HCT116 (cell line): ENCODE data around the gene MTA1. TPM values are rescaled to one million over a fixed set of nuclear protein-coding genes. Genes with fewer than 3 reads are reported as not detected.

ENCODE experiments used
- ATAC-seq: fragments of 200-7000 bp; cut with Tn5 transposase; 2 replicates; pipeline ENCODE4 v1.9.1; 2020; ENCODE audit warnings: mild to moderate bottlenecking, moderate library complexity
- BruUV-seq: library from RNA; stranded (reverse); fragments of 400-500 nt; replicated peaks from 2 replicates; lab custom pipeline; 2021; lab: Mats Ljungman, UMichigan
- CTCF ChIA-PET: fragments of 300-600 bp; sonication (Branson Sonifier 250); formaldehyde crosslinking; loops from one replicate; lab custom pipeline; 2021; ENCODE audit warnings: antibody characterized with exemption; lab: Charles Lee
- POLR2A ChIA-PET: fragments of 300-600, 350-600 bp; sonication (Branson Sonifier 250); formaldehyde crosslinking; loops from one replicate; lab custom pipeline; 2021; ENCODE audit warnings: antibody characterized with exemption; lab: Charles Lee
- RAD21 ChIA-PET, 2 experiments: fragments of 300-600 bp; sonication (Branson Sonifier 250); formaldehyde crosslinking; loops; one replicate each; lab custom pipeline; 2023; ENCODE audit warnings: low total read pairs in 2 of 2; ENCODE audit not compliant: uncharacterized antibody in 2 of 2, unreplicated experiment in 2 of 2, low non-redundant PET in 1 of 2; lab: Charles Lee
- DNase-seq: peaks from one replicate; pipeline ENCODE4 v3.0.0-alpha.2; 2010; ENCODE audit warnings: low read depth, low spot score
- H2AFZ ChIP-seq: fragments of 200-600 bp; shearing (Covaris generic), sonication (generic); 2 replicates; pipeline ENCODE4 v1.6.1; 2017; ENCODE audit warnings: low read depth, mixed run types, mixed read lengths, antibody characterized with exemption, low read length; ENCODE audit not compliant: poor library complexity, severe bottlenecking
- H3K27ac ChIP-seq: 2 replicates; pipeline ENCODE4 v1.5.1; 2012; ENCODE audit warnings: low read depth, low read length
- H3K27me3 ChIP-seq: fragments of 200-600 bp; sonication (generic); 2 replicates; pipeline ENCODE4 v1.6.1; 2016; ENCODE audit warnings: mixed run types, low read length, mixed read lengths; ENCODE audit not compliant: insufficient read depth
- H3K36me3 ChIP-seq, 2 experiments: fragments of 200-500 bp in 1 of 2; fragments of 200-600 bp in 1 of 2; sonication (Bioruptor generic) in 1 of 2; sonication (generic) in 1 of 2; 2 replicates each; pipeline versions ENCODE4 v1.5.1 to v1.6.1; 2014 to 2016; ENCODE audit warnings: low read length in 2 of 2, inconsistent platforms in 1 of 2, mixed read lengths in 1 of 2, mixed run types in 1 of 2; ENCODE audit not compliant: insufficient read depth in 2 of 2, control insufficient read depth in 1 of 2
- H3K4me1 ChIP-seq, 2 experiments: fragments of 200-600 bp in 1 of 2; sonication (generic) in 1 of 2; 2 replicates each; pipeline versions ENCODE4 v1.5.1 to v1.6.1; 2012 to 2017; ENCODE audit warnings: low read length in 2 of 2, inconsistent platforms in 1 of 2, mild to moderate bottlenecking in 1 of 2, mixed read lengths in 1 of 2, mixed run types in 1 of 2, moderate library complexity in 1 of 2; ENCODE audit not compliant: insufficient read depth in 2 of 2, control insufficient read depth in 1 of 2
- H3K4me2 ChIP-seq: fragments of 200-600 bp; sonication (generic); 2 replicates; pipeline ENCODE4 v1.6.1; 2017; ENCODE audit warnings: mixed run types, low read length, mixed read lengths
- H3K4me3 ChIP-seq, 2 experiments: fragments of 200-600 bp in 1 of 2; sonication (generic) in 1 of 2; replicated peaks in 1 of 2; 2 replicates each; pipeline ENCODE4 v1.5.1; 2011 to 2016; ENCODE audit warnings: low read length in 2 of 2, control low read depth in 1 of 2, low read depth in 1 of 2, mild to moderate bottlenecking in 1 of 2, mixed read lengths in 1 of 2, mixed run types in 1 of 2
- H3K79me2 ChIP-seq: fragments of 200-600 bp; sonication (generic); 2 replicates; pipeline ENCODE4 v1.6.1; 2017; ENCODE audit warnings: mild to moderate bottlenecking, mixed run types, low read length, moderate library complexity, mixed read lengths; ENCODE audit not compliant: insufficient read depth
- H3K9ac ChIP-seq: fragments of 200-600 bp; sonication (generic); 2 replicates; pipeline ENCODE4 v1.6.1; 2016; ENCODE audit warnings: low read length, mixed read lengths
- H3K9me2 ChIP-seq: fragments of 200-600 bp; sonication (generic), shearing (Covaris generic); 2 replicates; pipeline ENCODE4 v1.6.1; 2017; ENCODE audit warnings: mixed run types, mild to moderate bottlenecking, moderate library complexity; ENCODE audit not compliant: insufficient read depth
- H3K9me3 ChIP-seq, 2 experiments: fragments of 200-500 bp in 1 of 2; fragments of 200-600 bp in 1 of 2; sonication (Bioruptor generic) in 1 of 2; sonication (generic) in 1 of 2; 2 replicates each; pipeline ENCODE4 v1.6.1; 2014 to 2017; ENCODE audit warnings: low read length in 2 of 2, mixed read lengths in 2 of 2, inconsistent platforms in 1 of 2, low read depth in 1 of 2, mild to moderate bottlenecking in 1 of 2, mixed run types in 1 of 2, moderate library complexity in 1 of 2; ENCODE audit not compliant: control insufficient read depth in 1 of 2, insufficient read depth in 1 of 2
- H4K20me1 ChIP-seq: fragments of 200-600 bp; sonication (generic), shearing (Covaris generic); 2 replicates; pipeline ENCODE4 v1.6.1; 2017; ENCODE audit warnings: mixed run types, mild to moderate bottlenecking, moderate library complexity; ENCODE audit not compliant: insufficient read depth
- CBX3 ChIP-seq: IDR thresholded peaks from 2 replicates; pipeline ENCODE4 v1.6.1; 2012; ENCODE audit warnings: low read depth
- CEBPB ChIP-seq: IDR thresholded peaks from 2 replicates; pipeline ENCODE4 v1.6.1; 2012; ENCODE audit warnings: low read depth
- CTCF ChIP-seq, 3 experiments: fragments of 200-600 bp in 1 of 3; sonication (generic) in 1 of 3; IDR thresholded peaks in 2 of 3; conservative IDR thresholded peaks in 1 of 3; 2 replicates each; pipeline ENCODE4 v1.5.1; 2012 to 2017; ENCODE audit warnings: low read depth in 2 of 3, low read length in 2 of 3, antibody characterized with exemption in 1 of 3, borderline replicate concordance in 1 of 3, control low read depth in 1 of 3, mild to moderate bottlenecking in 1 of 3, mixed read lengths in 1 of 3, mixed run types in 1 of 3, moderate library complexity in 1 of 3; ENCODE audit not compliant: insufficient read depth in 1 of 3
- FOSL1 ChIP-seq: IDR thresholded peaks from 2 replicates; pipeline ENCODE4 v1.6.1; 2012; ENCODE audit warnings: low read depth
- MAX ChIP-seq: IDR thresholded peaks from 2 replicates; pipeline ENCODE4 v1.6.1; 2012
- POLR2AphosphoS5 ChIP-seq: IDR thresholded peaks from 2 replicates; pipeline ENCODE4 v1.6.1; 2011; ENCODE audit warnings: mild to moderate bottlenecking, low read depth, low read length, moderate library complexity
- SRF ChIP-seq: IDR thresholded peaks from 2 replicates; pipeline ENCODE4 v1.6.1; 2012; ENCODE audit warnings: low read depth
- YY1 ChIP-seq: IDR thresholded peaks from 2 replicates; pipeline ENCODE4 v1.6.1; 2011; ENCODE audit warnings: low read length, low read depth, moderate library complexity, mild to moderate bottlenecking; ENCODE audit not compliant: insufficient replicate concordance; ENCODE audit errors: extremely low read depth
- ZBTB33 ChIP-seq: IDR thresholded peaks from 2 replicates; pipeline ENCODE4 v1.6.1; 2011; ENCODE audit warnings: mild to moderate bottlenecking, low read length, moderate library complexity; ENCODE audit not compliant: insufficient replicate concordance; ENCODE audit errors: extremely low read depth
- intact Hi-C: fragments of 100-400 bp; cut with micrococcal nuclease; formaldehyde crosslinking; loops from 2 replicates; pipeline ENCODE4 v1.10.0; 2022
- total RNA-seq: library from RNA; stranded (reverse); gene quantifications from one replicate; pipeline ENCODE4 v1.2.1, GENCODE V29; 2021; ENCODE audit not compliant: unreplicated experiment

MTA1 gene
- total RNA-seq, 1 experiment from 2014 or later: 229 TPM

GRCh38 chr14:105471297-105471821, 51.7 kb downstream of the MTA1 start:
- Histone ChIP-seq H3K79me2 (no peaks in the 10 kb centered on the region), H3K9ac (no peak overlapping the region), H3K9me2 (no peaks in the 10 kb centered on the region), H3K4me3 (no peak overlapping the region), H3K27me3 (no peaks in the 10 kb centered on the region), H3K27ac (no peak overlapping the region), H4K20me1 (no peaks in the 10 kb centered on the region), H2AFZ (no peak overlapping the region), H3K9me3 (no peaks in the 10 kb centered on the region), H3K4me1 (peaks cover 17 to 27% of the 10 kb centered on the region in 2 experiments), H3K36me3 (peaks cover 0 to 10% of the 10 kb centered on the region in 2 experiments; a peak in 2 of 4 replicates), H3K4me2 (no peak overlapping the region)
- no TSS peak for BruUV-seq
- RAD21 ChIA-PET: no interaction called here
- ATAC-seq: no peak
- POLR2A ChIA-PET: no interaction called here
- intact Hi-C loops: no loop called here
- TF ChIP-seq CTCF (IDR thresholded peaks at IDR 0.05 in 2 of 3, conservative IDR thresholded peaks at IDR 0.05 in 1 of 3; ENCODE audit: borderline replicate concordance in 1 of 3, insufficient read depth in 1 of 3, low read depth in 2 of 3, low read length in 2 of 3) (peak in 1 of 3 experiments; percentile 28; a peak in 2 of 6 replicates), SRF (no peak)
- CTCF ChIA-PET: interaction anchor here (4.7 kb wide), 1 partner anchor 10 kb away, joined by 20 read pairs; no protein-coding TSS in a partner anchor
- DNase-seq: no peak

GRCh38 chr14:105471823-105472485, 52.3 kb downstream of the MTA1 start:
- Histone ChIP-seq H3K9ac (no peak overlapping the region), H2AFZ (no peak overlapping the region), H3K36me3 (peaks cover 0 to 5% of the 10 kb centered on the region in 2 experiments; a peak in 2 of 4 replicates), H3K27ac (peak overlapping the region; percentile 42; the same call in 1 of the 2 replicates), H3K4me1 (peaks cover 21 to 27% of the 10 kb centered on the region in 2 experiments), H3K9me2 (no peaks in the 10 kb centered on the region), H3K9me3 (no peaks in the 10 kb centered on the region), H3K4me3 (no peak overlapping the region), H4K20me1 (no peaks in the 10 kb centered on the region), H3K79me2 (no peaks in the 10 kb centered on the region), H3K4me2 (no peak overlapping the region), H3K27me3 (no peaks in the 10 kb centered on the region)
- ChIA-PET POLR2A (no interaction called here), CTCF (interaction anchor here (4.7 kb wide), 1 partner anchor 9 kb away, joined by 20 read pairs; no protein-coding TSS in a partner anchor), RAD21 (no interaction called here)
- intact Hi-C loops: no loop called here
- DNase-seq (no peak), ATAC-seq (no peak)
- TF ChIP-seq MAX: no peak
- TF ChIP-seq POLR2AphosphoS5: no peak
- no peak for TF ChIP-seq ZBTB33
- TF ChIP-seq CEBPB: no peak
- no peak for TF ChIP-seq FOSL1
- TF ChIP-seq CBX3: no peak
- no peak for TF ChIP-seq YY1
- BruUV-seq: no TSS peak
